Stimulated activated CD4-positive, alpha-beta T cell treated with anti-CD3 and anti-CD28 coated beads, Interleukin-2, amount 100 ng/mL, for 4 hours (primary cell): ENCODE measurements around the gene TDRD12.

ENCODE experiments used
- DNase-seq: peaks from one replicate; pipeline ENCODE4 v3.0.0-alpha.2; 2020; ENCODE audit warnings: low read depth

TDRD12 gene

DNA sequence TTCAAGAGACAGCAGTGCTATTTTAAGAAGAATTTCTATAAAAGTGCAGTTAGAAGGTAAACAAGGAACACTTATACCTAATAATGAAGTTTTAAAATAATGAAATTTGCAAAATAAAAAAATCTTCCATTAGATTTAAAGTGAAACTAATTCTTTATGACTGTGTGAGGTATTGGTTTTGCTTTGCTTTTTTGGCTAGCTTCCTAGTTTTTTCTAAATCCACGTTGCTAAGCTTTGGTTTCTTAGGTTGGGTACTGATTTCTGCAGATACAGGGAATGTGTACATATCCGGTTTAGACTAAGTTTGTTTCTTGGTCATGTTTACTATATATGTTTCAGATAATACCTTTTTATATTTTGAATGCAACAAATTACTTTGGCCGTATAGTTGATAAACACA, 90.2 kb downstream of the TDRD12 start:
- no peak for DNase-seq

DNA sequence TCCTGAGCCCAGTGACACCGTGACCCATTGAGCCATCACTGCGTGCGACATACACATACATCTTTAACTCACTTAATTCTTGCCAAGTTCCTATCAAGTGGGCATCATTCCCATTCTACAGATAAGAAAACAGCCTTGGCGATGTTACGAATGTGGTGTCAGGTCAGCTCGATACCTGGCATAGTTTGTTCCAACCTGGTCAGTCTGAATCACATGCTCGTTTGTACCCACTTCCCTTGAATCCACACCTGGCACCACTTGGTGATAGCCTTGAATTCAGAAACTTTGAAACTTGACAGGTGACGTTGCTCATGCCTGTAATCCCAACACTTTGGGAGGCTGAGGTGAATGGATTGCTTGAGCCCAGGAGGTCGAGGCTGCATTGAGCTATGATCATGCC, 90.9 kb downstream of the TDRD12 start:
- DNase-seq = no peak

DNA sequence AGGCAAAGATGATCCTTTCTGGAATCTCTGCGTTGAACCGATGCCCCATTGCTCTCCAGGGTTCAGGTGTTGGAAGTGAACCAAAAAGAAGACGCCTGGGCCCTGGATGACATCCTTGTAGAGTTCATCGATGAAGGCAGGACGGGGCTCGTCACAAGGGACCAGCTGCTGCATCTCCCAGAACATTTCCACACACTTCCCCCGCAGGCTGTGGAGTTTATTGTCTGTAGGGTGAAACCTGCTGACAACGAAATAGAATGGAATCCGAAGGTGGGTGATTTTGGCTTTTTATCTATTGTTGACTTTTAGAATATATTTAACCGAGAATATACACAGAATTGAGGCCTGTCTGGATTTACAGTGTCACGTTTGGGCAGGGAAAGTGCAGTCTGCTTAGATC, 91.6 kb downstream of the TDRD12 start:
- DNase-seq = no peak

DNA sequence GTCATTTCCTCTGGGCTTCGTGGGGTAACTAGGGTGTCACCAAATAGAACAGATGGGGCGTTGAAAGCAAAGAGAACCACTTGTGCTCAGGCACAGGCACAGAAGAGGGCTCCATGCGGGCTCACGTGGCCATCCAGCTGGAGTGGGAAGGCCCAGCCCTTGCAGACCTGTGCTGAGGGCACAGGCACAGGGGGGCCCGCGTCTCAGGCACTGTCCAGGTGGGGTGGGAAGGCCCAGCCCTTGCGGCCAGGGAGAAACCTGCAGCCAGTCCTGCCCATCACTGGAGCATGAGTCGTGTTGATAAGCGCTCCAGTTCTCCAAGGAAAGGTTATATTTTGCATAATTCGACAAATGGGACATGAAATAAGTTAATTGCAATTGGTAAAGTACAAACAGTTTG, 92.5 kb downstream of the TDRD12 start:
- DNase-seq = no peak

DNA sequence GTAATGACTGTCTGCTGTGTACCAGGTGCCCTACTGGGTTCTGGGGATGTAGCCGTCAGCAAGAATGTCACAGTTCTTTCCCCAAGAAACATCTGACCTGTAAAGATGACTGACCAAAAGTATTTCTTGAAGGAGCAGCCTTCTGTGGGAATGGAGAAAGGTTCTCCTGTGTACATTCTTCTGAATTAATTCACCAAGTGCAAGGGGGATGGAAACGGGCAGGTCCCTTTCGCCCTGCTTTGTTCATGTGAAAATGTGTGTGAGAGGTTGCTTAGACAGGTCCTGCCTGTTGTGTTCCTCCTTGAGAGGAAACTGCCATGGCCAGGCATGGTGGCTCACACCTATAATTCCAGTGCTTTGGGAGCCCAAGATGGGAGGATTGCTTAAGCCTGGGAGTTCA, 93.0 kb downstream of the TDRD12 start:
- DNase-seq = no peak

DNA sequence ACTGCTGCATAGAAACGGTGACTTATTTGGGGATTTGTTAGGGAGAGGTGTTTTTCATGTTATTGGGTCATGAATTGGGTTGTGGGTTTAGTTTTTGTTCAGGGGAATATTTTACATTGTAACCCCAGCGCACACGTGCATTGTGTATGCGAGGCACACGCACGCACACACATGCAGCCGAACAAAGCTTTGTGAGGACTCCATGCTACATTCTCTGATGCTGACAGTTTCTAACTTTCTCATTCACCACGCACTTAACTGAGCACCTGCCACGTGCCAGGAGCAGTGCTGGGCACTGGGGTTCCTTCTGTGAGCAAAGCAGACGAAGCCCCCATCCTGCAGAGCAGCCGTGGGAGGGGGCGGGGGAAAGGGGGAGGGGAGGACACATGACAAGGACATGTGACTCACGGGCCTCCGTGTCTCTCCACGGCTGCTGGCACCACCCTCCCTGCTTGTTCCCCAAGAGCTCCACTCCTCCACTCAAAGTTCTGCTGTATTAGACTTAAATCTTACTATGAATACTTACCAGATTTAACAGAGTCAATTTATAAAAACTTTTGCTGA, 94.4 kb downstream of the TDRD12 start:
- peak; percentile 6 for DNase-seq

DNA sequence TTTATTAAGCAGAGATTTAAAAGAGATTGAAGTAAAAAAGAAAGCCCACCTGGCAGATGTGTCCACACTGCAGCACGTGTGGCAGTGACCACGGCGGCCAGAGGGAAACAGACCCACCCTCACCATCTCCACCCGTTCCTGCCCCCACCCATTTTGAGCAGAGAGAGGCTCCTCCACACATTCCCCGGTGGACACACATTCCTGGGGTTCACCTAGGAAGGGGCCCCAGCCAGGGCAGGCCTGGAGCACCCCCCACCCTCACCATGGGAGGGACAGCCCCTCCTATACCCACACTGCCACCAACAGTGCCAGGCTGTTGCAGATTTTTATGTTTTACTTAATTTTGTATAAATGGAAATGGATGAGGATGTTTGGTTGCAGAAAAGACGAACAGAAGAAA, 95.1 kb downstream of the TDRD12 start:
- DNase-seq = no peak

DNA sequence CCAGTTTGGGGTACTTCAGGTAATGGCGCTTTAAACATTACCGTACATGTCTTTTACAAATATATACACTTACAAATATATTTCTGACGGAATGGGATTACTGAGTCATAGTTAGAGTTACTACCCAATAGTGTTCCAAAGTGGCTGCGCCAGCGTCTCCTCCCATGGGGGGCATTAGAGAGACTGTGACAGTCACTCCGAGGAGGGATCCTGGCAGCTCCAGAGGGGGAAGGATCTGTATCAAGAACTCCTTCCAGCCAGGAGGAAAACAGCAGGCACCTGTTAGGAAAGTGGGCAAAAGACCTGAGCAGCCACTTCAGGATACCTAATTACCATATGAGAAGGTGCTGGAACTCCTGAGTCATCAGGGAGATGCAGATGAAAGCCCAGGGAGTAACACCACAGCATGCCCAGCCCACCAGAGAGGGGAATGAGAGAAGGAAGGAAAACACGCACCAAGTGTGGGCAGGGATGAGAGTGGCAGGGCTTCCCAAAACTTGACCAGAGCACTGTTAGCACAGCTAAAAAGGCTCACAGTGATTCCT, 97.1 kb downstream of the TDRD12 start:
- DNase-seq = no peak

DNA sequence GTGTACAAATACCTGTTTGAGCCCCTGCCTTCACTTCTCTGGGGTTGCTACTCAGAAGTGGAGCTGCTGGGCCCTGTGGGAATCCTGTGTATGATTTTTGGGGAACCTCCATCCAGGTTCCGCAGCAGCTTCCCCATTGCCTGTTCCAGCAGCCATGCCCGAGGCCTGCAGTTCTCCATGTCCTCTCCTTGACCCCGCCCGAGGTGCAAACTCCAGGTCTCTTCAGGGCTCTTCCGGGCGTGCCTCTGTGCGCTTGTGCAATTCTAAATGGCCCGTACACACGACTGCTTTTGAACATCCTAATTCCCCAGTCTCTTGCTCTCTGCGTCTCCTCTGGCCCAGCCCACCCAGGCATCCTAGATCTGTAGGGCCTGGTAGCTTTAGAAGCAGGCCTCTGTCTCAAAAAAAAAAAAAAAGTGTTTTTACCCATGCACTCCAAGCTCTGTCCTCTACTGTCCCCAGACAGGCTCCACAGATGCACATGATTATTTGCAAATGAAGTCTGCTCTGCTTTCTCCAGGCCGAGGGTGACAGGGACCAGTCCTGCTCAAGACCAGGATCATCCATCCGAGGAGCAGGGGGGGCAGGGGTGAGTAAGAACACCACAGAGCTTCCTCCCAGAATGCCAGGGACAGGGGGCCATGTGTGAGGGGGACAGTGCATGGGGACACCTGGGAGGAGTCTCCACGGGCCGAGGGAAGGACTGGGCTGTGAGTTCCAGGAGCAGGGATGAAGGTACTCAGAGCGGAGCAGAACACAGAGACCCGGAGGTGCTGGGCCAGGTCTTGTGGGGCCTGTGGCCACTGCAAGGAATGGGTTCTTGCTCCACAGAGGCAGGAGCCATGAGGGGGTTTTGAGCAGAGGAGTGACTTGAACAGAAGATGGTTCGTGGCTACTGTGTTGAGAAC, 98.3 kb downstream of the TDRD12 start:
- DNase-seq = no peak

DNA sequence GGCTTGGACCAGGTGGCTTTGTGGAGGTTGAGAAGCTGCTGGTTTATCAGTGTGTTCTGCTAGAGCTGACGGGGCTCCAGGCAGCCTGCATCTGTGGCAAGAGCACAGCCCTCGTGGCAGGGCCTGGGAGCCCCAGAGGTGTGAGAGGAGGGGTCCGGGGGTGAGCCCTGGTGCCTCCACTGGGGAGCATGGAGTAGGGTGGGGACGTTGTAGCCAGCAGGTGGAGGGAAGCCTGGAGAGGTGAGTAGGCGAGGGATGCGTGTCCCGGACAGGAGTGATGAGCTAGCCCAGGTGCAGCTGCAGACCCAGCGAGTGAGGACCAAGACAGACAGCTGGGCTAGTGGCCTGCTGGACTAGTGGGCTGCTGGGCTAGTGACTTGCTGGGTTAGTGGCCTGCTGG, 99.0 kb downstream of the TDRD12 start:
- DNase-seq = no peak

DNA sequence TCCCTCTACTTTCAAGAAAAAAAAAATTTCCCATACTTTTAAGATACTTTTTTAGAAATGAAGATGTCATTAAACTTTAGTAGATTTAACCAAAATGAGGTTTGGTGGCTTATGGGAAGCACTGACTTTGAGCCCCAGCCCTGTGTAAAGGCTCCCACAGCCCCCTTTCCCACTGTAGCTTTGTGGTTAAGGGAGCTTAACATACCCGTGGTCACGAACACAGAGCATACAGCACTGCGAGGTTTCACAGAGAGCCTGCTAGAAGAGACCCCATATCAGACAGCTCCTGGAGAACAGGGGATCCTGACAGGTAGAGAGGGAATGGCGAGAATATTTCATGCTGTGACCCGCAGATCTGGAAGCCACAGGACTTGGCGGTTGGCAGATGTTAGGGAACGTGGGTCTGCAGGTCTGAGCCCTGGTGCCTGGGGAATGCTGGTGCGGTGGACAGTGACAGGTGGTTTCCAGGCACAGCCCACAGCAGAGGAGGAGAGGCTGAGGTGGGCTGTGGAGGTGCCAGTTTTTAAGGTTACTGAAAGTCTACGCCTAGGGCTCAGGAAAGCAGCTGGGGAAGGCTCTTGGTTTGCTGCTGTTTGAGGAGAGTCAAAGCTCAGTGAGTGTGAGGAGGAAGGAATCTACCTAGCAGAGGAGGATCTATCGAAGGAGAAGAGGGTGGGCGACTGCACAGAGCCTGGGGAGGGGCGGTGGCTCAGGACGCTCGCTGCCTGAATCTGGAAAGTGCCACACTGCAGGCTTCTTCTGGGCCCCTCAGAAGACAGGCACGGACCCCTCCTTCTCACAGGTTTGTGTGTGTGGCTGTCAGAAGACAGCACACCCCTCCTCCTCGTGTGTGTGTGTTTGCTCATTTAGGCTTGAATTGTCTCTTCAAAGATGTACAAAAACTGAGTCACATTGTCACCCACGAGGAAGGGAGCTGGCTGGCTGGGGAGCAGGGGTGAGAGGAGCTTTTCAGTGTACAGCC, 100.1 kb downstream of the TDRD12 start:
- no peak for DNase-seq

DNA sequence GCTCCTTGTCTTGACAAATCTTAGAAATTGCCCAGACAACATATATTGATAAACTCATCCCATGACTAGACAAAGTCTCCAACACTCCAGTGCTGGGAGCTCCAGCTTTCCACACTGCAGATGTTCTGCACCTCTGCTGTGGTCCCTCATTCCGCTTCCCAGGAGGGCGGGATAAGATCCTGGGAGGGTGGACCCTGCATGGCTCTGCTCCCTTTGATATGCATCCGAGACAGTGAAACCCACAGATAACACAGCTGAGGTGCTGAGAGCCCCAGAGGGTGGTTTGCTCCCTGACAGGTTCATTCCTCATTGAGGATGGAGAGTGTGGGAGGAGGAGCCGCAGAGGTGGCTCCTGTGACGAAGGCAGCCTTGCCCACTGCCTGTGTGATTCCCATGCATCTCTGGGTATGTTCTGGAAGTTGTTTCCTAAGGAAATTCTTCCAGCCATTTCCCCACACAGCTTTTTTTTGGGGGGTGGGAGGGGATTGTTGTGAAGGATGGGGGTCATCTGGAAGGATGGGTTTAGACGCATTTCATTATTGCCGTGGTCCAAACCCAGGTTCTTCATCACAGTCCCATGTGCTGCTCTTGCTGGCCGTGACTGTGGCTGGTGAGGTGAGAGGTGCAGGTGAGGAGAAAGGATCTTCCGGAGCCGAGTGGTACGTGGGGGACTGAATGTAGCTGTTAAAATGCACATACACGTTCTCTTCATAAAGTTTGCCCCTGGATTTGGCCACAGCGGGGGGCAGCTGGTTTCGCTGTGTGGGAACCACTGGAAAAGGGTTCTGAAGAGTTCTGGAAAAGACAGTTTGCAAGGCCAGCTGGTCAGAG, 103.6 kb downstream of the TDRD12 start:
- DNase-seq = no peak

DNA sequence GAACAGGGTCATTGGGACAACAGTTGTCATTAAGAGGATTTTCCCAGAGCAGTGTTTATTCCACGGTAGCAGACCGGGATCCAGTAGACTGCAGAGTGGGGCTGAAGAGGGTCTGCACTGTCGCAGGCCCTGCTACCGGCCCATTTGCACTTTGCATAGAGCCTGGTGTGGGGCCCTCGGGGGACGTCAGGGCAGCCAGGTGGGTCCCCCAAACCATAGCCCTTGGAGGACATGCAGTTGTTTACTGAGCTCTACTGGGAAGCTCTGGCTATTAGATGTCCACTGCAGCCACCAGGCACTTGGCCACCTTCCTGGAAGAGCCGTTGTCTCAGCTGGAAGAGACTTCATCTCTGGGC, 104.2 kb downstream of the TDRD12 start:
- DNase-seq = no peak

DNA sequence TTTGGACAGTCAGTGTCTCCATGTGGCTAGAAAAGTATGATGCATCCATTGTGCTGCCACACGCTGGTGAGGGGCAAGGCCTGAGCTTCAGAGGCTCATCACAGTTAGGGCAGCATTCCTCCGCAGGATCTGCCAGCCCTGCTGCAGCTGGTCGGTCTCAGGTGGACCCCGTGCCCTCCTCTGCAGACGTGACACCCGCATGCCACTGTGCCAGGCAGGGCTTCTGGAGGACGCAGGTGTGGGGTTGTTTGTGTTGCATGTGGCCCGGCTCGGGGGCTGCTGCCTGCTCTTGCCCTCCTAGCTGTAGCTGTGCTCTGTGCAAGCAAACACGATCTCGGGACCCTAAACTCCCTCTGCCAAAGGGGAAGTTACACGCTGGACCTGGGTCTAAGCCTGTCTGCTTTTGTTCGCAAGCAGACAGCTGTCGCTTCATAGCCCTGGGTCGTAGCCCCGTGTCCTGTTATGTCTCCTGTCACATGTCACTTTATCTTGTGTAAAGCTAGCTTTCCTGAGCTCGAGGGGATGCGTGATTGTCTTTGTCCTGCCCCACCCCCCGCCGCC, 104.7 kb downstream of the TDRD12 start:
- DNase-seq = no peak

DNA sequence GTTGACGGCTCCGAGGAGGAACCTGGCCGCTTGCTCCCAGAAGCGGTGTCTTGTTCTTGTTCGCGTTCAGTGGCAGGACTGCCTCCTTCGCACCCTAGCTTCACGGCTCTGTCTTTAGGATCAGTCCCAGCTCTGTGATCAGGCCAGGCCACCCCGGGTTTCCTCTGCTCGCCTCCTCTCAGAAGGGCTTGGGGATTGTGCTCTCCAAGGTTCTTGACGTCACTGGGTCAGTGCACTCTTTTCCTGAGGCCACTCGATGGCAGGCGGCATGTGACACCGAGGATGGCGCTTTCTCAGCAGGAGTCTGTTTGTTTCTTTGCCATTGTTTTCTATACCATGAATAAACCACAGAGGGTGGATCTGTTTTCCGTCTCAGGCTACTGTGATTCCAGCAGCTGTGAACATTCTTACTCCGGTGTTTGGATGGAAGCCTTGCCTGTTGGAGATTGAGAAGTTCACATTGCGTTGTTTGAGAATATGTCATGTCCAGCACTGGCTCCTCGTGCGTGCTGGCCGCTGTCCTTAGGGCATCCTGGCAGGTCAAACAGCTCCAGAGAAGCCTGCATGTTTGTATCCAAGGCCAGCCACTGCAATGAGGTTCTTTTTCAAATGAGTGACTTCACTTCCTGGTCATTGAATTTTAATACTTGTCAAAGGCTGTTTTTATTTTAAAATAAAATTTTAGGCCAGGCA, 105.5 kb downstream of the TDRD12 start:
- no peak for DNase-seq

DNA sequence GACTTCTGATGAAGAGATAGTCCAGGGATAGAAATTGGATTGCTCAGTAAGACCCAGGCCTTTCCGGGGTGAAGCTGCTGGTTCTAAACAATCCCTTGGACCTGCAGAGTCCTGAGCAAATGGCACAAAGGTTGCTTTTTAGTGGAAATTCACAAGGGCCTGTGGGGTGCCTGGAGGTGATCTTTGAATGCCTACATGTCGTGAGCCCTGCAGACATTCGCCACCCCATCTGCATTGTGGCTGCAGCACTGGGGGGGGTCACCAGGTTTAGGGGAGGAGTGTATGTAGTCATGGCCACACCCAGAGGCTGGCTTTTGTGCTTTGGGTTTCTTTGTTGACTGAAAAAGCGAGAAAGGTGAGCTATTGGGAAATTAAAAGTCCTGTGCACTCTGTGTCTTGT, 108.6 kb downstream of the TDRD12 start:
- DNase-seq = no peak

DNA sequence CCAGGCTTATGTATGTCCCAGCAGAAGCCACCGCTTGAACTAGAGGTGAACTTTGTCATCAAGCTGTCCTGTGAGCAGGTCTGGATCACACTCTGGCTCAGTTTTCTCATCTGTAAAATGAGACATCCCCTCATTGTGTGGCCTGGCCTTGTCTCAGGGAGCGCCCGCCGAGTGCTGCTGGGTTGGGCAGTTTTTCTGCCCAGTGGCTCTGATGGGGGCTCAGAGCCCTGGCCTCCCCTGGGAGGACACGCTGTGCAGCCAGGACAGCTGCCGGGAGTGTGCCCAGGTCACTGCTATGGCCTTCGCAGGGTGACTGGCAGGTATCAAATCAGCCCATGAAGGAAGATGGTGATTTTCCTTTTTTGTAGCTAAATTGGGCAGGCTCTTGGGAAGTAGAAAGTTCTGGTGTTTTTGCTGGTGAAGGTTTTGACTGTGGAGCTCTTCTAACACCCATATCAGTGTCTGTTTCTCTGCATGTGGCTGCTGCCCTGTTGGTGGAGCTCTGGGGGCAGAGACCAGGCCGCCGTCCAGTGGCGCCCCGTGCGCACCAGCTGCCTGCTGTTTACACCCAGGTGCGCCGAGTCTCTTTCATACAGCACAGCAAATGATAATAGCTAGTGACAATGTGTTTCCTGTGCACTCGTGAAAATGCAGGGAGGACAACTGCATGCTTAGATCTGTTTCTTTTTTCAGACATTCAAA, 109.2 kb downstream of the TDRD12 start:
- no peak for DNase-seq

DNA sequence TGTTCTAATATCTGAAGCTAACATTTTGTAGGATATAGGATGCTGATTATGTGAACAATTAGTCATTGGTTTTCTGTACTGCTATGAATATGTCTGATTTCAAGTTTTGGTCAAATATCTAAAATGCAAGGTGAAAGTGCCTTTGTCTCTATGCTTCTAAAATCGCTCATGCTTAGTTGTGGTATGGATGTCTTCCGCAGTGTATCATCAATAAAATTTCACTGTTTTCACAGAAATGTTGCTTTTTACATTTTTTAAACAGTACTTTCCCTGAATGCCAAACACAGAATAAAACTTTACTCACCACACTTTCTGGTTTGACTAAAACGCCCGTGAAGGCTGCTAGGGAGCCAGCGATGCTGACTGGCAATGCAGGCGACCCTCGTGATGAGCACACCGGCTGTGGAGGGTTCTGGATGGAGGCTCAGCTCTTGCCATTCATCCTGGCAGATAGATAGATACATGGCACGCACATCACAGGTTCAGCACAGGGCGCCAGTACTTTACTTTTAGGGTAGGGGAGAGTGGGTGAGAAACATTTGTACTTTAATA, 109.9 kb downstream of the TDRD12 start:
- no peak for DNase-seq

DNA sequence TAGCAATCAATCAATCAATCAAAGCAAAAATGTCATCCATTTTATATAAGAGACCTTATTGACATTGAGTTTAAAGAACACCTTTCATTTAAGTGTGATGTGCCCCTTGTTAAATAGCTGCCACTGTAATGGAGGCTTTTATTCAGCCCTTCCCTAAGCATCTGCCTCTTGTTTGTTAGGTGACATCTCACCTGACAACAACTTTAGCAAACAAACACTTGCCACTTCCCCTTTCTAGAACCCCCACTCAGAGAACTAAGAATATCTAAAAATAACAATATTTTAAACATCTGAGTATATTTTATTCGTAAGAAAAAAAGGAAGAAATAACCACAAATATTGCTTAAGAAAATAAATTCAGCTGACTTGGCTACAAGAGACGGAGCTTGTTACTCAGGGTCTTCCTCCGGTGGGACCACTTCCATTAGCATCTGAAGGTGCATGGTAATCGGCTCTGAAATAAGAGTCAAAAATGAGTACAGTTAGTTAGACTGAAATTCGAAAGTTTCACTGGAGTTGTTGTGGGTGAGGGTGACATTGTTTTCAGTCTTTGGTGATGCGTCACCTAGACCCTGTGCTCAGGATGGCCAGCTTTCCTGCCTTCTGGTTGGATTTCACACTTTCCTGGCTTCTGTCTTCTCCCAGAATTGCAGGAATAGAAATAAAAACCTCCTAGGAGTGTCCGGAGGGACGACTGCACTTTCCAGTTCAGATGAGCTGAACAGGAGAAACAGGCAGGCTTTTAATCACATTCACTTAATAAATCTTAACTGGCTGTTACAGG, 110.9 kb downstream of the TDRD12 start:
- no peak for DNase-seq
